ENCODE data around the gene GYPC.
"Not testable (repeated sequence)": the region's sequence is repeated elsewhere in the genome, so short reads cannot be mapped to it uniquely, and the experiment has no call there.

The GYPC gene

GRCh38 chr2:126699018-126699417 is 43.1 kb downstream of the GYPC start:
- DNase-seq (ENCODE audit: low read depth, low spot score) = no peak

- peak; percentile 36 for DNase-seq (ENCODE audit: low read depth, low spot score)
Observed at GRCh38 chr2:126699716-126700581, 44.0 kb downstream of the GYPC start.

- DNase-seq (ENCODE audit: low read depth, low spot score) = no peak
Observed at GRCh38 chr2:126700677-126701076, 44.7 kb downstream of the GYPC start.

- no peak for DNase-seq (ENCODE audit: low read depth, low spot score)
Observed at GRCh38 chr2:126703311-126703710, 47.4 kb downstream of the GYPC start.

GRCh38 chr2:126704434-126705160 is 48.6 kb downstream of the GYPC start:
- no peak for DNase-seq (ENCODE audit: low read depth, low spot score)

DNA sequence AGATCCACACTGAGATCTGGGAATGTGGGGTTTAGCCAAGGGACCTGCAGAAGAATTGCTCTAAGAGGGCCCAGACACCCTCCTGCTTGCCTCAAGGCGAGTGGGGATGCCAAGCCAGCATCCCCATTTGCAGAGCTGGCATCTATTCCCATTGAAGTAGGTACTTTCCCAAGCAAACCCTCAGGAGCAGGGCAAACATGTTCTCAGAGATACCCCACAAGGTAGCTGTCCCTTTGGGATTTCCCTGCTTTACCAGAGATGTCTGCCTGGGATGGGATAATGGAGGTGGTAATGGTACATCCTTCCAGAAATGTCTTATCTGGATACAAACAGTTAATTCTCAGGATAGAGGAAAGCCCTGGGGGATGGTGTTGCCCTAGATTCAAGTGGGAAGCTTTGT is 51.2 kb downstream of the GYPC start:
- no peak for DNase-seq (ENCODE audit: low read depth, low spot score)

GRCh38 chr2:126707941-126708340 is 52.0 kb downstream of the GYPC start:
- no peak for DNase-seq (ENCODE audit: low read depth, low spot score)

DNA sequence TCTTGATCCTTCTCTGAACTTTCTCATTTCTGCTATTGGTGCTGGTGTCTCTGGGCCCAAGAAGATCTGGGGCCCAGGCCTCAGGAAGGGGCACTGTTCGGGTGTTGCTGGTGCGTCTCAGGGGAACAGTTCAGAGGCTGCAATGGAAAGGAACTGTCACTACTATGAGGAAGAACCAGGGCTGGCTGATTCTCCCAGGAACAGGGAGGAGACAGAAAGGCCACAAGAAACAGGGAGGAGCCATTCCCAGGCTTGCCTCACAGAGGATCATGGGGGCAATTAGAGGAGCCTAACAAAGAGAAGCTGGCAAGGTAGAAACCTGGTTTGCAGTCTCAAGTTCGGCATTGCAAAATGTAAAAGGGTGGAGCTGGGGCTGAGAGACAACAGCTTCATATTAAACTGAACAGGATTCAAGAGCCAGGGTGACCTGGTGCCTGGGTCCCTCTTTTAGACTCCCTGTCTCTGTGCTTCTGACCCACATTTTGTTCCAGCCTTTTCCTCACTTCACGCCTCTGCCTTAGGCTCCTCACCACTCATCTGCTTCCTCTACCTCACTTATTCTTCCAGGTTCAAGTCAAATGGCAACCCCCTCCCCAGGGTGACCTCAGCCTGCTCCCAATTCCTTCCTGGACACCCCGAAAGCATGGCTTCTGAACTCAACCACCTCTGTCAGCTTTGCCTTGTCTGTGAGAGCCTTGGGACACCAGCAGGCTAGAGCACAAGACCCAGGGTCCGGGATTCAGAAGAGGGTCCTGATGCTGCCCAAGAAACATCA is 58.4 kb downstream of the GYPC start:
- no peak for DNase-seq (ENCODE audit: low read depth, low spot score)

DNA sequence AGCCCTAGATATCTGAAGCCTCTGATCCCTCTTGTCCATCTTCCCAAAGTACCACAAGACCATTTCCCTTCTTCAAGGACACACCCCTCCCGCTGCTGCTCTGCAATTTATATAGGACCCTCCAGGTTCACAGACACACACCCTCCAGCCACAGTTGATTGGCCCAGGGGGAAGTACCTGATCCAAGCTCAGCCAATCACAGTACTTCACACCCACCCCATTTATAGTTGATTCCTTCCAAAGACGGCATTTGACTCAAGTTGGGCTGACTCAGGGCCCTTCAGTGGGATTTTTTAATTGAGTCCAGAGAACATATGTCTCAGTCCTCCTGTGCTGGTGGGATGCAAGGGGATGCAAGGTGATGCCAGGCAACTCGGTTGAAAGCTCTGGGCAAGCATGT is 59.2 kb downstream of the GYPC start:
- no peak for DNase-seq (ENCODE audit: low read depth, low spot score)

DNA sequence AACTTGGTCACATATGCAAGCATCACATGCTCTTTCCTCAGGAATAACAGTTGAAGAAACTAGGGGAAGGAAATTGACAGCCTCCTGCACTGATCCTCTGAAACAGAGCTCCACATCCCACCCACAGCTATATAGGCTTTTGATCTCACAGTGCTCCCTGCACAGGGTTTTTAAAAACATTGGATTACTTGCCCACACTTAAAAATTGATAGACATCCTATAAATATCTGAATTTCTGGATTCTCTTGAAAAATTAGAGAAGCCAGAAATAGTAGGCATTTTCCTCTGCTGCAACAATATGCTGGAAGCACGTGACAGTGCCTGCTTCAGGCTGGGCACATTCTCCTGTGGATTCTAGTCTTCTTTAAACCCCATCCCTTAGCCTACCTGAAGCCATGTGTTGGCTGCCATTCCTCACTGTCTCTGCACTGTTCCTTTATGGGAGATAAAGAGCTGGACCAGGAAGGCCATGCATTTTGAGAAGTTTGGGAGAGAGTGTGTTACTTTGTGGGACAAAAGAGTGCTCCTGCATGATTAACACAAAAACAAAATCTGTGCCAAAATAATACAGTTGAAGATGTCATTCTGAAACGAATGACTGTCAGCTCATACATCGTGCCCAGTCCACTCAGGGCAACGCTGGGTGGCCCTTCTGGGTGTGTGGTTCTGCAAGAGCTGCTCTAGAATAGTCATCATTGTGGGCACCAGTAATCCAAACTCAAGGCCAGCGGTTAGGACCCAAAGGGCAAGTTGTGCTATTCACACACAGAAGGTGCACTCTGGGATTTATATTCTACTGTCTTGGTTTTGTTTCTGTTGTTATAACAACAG is 59.8 kb downstream of the GYPC start:
- DNase-seq (ENCODE audit: low read depth, low spot score) = no peak

- DNase-seq (ENCODE audit: low read depth, low spot score) = not testable (repeated sequence)
Observed at GRCh38 chr2:126717277-126717676, 61.3 kb downstream of the GYPC start.

DNA sequence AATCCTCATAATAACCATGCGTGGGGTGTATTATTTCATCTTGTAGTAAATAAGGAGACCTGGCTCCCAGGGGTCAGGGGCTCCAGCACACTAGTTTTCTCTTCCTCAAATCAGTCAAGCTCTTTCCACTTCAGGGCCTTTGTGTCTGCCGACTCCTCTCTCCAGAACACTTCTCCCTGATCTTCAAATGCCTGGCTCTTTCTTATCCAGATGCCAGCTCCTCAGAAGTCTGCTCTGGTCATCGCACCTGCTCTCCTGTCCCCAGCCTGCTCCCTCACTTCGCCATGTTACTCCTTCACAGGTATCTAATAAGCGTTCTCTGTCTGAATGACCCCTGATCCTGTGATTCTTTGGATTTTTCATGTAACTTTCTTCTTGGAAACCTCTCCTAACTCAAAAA is 62.0 kb downstream of the GYPC start:
- DNase-seq (ENCODE audit: low read depth, low spot score) = no peak

DNA sequence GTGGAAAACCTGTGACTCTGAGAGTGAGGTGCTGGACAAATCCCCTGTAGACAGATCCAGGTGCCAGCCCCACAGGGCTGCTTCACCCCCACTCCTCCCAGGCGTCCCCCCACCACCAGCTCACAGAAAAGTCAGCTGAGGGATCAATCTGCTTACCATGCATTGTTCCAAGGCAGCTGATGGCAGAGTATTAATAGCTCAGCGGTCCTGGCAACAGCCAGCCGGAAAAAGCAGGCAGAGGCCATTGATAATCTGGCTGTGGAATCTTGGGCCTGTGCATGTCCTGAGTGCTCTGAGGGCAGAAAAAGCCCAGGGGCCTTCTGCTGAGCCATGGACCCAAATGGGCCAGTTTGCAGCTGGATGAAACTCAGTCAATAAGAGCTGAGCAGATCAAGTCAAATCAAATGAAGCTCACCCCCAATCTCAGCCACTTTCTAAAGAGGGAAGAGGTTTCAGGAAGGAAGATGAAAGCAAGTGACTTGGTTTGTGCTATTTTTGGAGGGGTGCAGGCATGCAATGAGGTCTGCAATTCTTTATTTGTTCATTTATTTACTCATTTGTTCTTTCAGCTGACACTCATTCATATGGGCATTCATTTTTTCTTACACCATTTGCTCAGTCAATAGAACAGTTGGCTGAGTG is 63.4 kb downstream of the GYPC start:
- no peak for DNase-seq (ENCODE audit: low read depth, low spot score)

GRCh38 chr2:126719833-126720351 is 63.9 kb downstream of the GYPC start:
- DNase-seq (ENCODE audit: low read depth, low spot score) = no peak

GRCh38 chr2:126720638-126721037 is 64.7 kb downstream of the GYPC start:
- DNase-seq (ENCODE audit: low read depth, low spot score) = no peak

GRCh38 chr2:126722081-126722480 is 66.1 kb downstream of the GYPC start:
- no peak for DNase-seq (ENCODE audit: low read depth, low spot score)

DNA sequence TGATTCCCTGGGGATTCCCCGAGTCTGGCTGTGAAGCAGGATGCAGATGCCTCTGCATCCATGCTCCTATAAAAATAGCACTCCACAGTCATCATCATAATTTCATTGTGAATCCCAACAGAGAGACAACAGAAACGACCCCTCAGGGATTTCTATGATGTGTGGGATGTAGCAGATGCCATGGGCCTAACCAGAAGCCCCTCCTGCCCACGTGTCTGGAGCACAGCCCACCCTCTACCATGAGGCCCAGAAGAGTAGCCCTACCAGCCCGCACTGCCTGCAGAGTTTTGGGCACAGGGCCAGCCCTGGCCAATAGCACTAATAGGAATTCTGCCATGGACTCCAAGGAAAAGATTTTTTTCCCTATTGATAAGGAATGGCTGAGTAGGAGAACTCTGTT is 66.6 kb downstream of the GYPC start:
- no peak for DNase-seq (ENCODE audit: low read depth, low spot score)

- no peak for DNase-seq (ENCODE audit: low read depth, low spot score)
Observed at GRCh38 chr2:126723281-126723815, 67.4 kb downstream of the GYPC start.

DNA sequence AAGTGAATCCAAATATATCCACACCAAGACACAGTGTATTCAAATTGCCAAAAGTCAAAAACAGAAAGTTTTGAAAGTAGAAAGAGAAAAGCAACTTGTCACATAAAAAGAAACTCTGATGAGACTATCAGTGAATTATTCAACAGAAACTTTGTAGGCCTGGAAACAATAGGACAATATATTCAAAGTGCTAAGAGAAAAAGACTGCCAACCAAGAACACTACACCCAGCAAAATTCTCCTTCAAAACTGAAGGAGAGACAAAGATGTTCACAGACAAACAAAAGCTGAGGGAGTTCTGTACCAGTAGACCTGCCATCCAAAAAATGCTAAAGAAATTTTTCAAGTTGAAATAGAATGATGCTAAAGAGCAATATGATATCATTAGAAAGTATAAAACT is 69.6 kb downstream of the GYPC start:
- no peak for DNase-seq (ENCODE audit: low read depth, low spot score)

DNA sequence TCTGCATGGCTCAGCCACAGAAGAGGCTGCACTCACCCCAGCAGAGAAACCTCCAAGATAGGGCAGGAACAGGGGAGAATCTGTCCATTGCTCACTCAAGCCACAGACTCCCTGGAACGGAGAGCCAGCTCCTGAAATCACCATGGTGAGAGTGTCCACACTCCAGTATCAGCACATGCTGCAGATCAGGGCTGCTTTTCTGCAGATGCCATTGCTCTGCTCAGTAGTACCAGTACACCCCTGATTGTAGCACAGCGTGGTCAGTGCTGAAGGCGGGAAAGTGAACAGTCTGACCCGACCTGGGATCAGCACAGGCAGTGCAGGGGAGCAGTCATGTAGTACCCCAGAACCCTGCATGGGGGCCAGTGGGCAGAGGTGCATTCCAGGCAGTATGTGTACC is 73.9 kb downstream of the GYPC start:
- no peak for DNase-seq (ENCODE audit: low read depth, low spot score)
